CD4-positive, alpha-beta T cell treated with Interleukin-2 at 100 ng/mL for 4 hours (primary cell): ENCODE results near the gene TMEM126A.
A peak's percentile ranks its signal among the peaks of the same experiment; 100 is the strongest.
"Not testable (repeated sequence)": the region's sequence is repeated elsewhere in the genome, so short reads cannot be mapped to it uniquely, and the experiment has no call there.

Source experiments
- DNase-seq: peaks from one replicate; pipeline ENCODE4 v3.0.0-alpha.2; 2020; ENCODE audit warnings: low spot score

The TMEM126A gene

GRCh38 chr11:85658180-85658579 is 10.4 kb downstream of the TMEM126A start:
- DNase-seq: no peak

DNA sequence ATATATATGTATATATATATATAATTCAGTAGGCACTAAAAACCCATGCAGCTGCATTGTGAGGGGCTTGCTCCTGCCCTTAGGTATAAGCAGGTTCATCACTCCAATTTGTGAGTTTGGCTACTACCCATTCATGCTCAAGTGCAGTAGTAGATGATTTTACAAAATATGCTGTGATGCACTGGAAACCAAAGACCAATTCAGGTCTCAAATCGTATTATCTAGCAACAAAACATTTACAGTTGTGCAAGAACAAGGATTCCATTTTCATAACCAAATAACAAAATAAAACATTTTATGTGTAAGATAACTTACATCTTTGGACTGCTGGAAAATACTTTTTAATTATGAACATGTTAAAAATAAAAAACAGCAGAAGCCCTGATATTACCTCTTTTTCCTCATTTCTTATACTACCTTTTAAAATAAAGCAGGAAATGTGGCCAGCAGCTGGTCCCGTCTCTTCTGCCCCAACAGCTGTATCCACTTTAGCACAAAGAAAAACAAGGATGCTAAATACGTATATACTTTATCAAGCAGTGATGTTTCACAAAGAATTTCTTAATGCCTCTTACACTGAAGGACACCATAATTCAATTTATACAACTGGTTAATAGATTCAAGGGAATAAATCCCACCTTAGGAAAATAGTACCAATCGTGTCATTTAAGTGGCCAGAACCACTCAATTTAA is 14.4 kb downstream of the TMEM126A start:
- DNase-seq: no peak

GRCh38 chr11:85663080-85663752 is 15.4 kb downstream of the TMEM126A start:
- peak; percentile 27 for DNase-seq

- DNase-seq: peak; percentile 88
Measured at GRCh38 chr11:85663753-85664614, 16.2 kb downstream of the TMEM126A start.

GRCh38 chr11:85664615-85665481 is 17.1 kb downstream of the TMEM126A start, which contains the start of gene CREBZF:
Gene CREBZF (minus strand): TSS chr11:85665129. CDS start chr11:85664875, 254 bp downstream.
- DNase-seq: peak; percentile 95

GRCh38 chr11:85665733-85666132 is 18.0 kb downstream of the TMEM126A start:
- DNase-seq: no peak

GRCh38 chr11:85666687-85667086 is 18.9 kb downstream of the TMEM126A start:
- DNase-seq: no peak

DNA sequence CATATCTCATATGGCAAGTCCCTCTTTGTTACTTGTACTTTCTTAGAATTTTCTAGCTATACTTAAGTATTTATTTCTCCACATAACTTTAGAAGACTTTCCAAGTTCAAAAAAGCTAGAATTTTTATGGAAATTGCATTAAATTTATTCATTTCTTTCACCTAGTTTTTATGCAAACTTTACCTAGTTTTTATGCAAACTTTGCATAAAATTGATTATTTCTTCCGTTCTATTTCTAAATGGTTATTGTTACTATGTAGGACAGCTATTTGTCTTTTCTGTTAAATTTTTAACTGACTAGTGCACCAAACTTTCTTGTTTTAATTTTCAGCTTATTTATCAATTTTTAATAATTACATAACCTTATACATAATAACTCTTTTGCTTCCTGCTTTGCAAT is 20.4 kb downstream of the TMEM126A start:
- no peak for DNase-seq

DNA sequence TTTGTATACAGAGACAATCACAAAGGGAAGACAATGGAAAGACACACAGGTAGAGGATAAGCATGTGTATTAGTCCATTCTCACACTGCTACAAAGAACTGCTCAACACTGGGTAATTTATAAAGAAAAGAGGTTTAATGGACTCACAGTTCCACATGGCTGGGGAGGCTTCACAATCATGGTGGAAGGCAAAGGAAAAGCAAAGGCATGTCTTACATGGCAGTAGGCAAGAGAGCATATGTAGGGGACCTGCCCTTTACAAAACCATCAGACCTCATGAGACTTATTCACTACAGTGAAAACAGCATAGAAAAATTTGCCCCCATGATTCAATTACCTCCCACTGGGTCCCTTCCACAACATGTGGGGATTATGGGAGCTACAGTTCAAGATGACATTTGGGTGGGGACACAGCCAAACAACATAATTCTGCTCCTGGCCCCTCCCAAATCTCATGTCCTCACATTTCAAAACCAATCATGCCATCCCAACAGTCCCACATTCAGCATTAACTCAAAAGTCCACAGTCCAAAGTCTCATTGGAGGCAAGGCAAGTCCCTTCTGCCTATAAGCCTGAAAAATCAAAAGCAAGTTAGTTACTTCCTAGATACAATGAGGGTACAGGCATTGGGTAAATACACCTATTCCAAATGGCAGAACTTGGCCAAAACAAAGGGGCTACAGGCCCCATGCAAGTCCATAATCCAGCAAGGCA is 23.3 kb downstream of the TMEM126A start:
- DNase-seq: not testable (repeated sequence)

DNA sequence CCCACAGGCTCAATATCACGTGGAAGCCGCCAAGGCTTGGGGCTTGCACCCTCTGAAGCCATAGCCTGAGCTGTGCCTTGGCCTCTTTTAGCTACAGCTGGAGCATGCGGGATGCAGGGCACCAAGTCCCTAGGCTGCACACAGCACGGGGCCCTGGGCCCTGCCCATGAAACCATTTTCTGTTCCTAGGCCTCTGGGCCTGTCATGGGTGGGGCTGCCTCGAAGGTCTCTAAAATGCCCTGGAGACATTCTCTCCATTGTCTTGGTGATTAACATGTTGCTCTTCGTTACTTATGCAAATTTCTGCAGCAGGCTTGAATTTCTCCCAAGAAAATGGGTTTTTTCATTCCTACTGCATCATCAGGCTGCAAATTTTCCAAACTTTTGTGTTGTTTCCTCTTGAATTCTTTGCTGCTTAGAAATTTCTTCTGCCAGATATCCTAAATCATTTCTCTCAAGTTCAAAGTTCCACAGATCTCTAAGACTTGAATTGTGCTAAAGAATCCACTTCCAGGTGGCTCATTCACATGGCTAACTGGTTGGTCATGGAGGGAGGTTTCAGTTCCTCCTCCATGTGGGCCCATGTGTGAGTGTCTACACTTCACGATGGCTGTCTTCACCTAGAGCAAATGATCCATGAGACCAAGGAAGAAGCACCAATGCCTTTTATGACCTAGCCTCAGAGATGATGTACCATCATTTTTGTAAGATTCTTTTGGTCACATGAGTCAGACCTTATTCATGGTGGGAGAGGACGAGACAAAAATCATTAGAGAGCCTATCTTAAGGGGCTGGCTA is 24.5 kb downstream of the TMEM126A start:
- no peak for DNase-seq

GRCh38 chr11:85673393-85673792 is 25.6 kb downstream of the TMEM126A start:
- DNase-seq: no peak

- DNase-seq: no peak
Measured at GRCh38 chr11:85679576-85679975, 31.8 kb downstream of the TMEM126A start.

GRCh38 chr11:85680897-85681296 is 33.1 kb downstream of the TMEM126A start:
- no peak for DNase-seq

DNA sequence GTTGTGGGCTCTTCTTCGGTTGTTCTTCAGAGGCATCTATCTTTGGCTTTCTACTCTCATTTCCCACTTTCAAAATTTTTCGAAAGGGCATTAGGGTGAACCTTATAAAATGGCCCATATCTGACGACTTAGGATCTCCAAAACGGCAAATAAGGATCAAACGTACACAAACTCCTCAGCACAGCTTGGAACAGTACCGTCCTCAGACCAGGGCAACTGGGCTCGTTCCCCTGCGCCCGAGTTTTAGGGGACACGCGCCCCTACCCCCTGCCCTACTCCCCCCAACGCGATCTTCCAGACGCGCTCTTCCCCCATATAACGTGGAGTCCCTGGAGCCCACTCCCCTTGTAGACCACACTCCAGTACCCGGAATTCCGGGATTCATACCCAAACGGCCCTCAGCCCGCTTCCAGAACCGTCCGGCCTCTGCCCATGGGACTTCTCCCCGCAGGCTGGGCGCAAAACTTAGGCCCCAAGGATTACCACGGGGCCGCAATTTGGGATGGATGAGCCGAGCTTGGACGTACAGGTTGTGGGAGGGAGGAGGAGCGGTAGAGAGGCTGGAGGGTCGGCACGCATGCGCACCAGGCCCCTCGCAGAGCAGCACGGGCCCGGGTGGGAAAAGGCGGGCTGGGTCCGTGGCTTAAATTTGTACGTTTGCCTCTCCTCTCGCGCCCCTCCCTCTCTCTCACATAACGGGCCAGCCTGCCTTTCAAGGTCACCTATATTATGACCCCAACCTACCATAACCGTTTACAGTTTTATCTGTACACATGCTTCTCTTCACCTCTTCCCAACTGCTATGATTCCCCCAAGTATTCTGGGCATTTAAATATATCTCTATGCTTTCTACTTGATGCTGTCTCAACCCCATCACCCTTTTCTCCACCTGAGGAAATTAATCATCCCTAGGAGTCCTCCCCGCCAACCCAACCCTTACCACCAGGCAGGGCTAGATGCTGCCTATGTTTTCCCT is 34.9 kb downstream of the TMEM126A start:
- DNase-seq: peak; percentile 57

- no peak for DNase-seq
Measured at GRCh38 chr11:85685125-85685819, 37.5 kb downstream of the TMEM126A start.

- DNase-seq: no peak
Measured at GRCh38 chr11:85685820-85686459, 38.2 kb downstream of the TMEM126A start, which contains the start of gene CCDC89. Gene CCDC89 (minus strand): TSS chr11:85686195. CDS start chr11:85686130, 65 bp downstream.

- DNase-seq: peak; percentile 56
Measured at GRCh38 chr11:85694385-85694980, 46.7 kb downstream of the TMEM126A start.
